ENCODE measurements around the gene CNBD2. TPM values are rescaled to one million over a fixed set of nuclear protein-coding genes. Genes with fewer than 3 reads are reported as not detected.

The CNBD2 gene
- polyA plus RNA-seq (2011; rRNA removed): 1.7 and 2.4 TPM in 2 replicates
- 0.52 and 1.5 TPM in 2 replicates for polyA minus RNA-seq (2011; rRNA and poly(A)+ RNA removed)

GRCh38 chr20:35967979-35968640, at the start of gene CNBD2:
CNBD2 (plus strand) TSS chr20:35968590; CDS start chr20:35968763, 173 bp downstream.
- Histone ChIP-seq H3K27me3 (ENCODE audit: control insufficient read depth, insufficient read depth, low read length) (no peaks in the 10 kb centered on the region; the same call in none of the 2 replicates), H3K36me3 (ENCODE audit: control insufficient read depth, insufficient read depth, low read length) (no peaks in the 10 kb centered on the region), H3K4me3 (ENCODE audit: low read depth, low read length) (no peak within 1 kb of the TSS)
- ChIA-PET POLR2A (no interaction called here), CTCF (interaction anchor here (1.0 to 4.9 kb wide), 5 partner anchors 8 to 27 kb away, joined by 3 to 28 read pairs (median 4); partner anchors contain the start of gene SCAND1)
- TF ChIP-seq CTCF (IDR thresholded peaks at IDR 0.05; ENCODE audit: insufficient read depth, low read depth, low read length): no peak
- no peak for DNase-seq (ENCODE audit: low read depth)

- Histone ChIP-seq H3K4me3 (ENCODE audit: low read depth, low read length) (no peak overlapping the region), H3K27me3 (ENCODE audit: control insufficient read depth, insufficient read depth, low read length) (no peaks in the 10 kb centered on the region), H3K36me3 (ENCODE audit: control insufficient read depth, insufficient read depth, low read length) (peaks cover 9% of the 10 kb centered on the region)
- no peak for DNase-seq (ENCODE audit: low read depth)
- no peak for TF ChIP-seq CTCF (IDR thresholded peaks at IDR 0.05; ENCODE audit: insufficient read depth, low read depth, low read length)
- ChIA-PET CTCF (interaction anchor here (0.8 to 1.0 kb wide), 2 partner anchors 13 to 201 kb away, joined by 3 read pairs; no protein-coding TSS in a partner anchor), POLR2A (no interaction called here)
These were observed 47.9 kb upstream of the CNBD2 start for GRCh38 chr20:35920523-35920922.

- ChIA-PET POLR2A (no interaction called here), CTCF (no interaction called here)
- TF ChIP-seq CTCF (IDR thresholded peaks at IDR 0.05; ENCODE audit: insufficient read depth, low read depth, low read length): no peak
- Histone ChIP-seq H3K27me3 (ENCODE audit: control insufficient read depth, insufficient read depth, low read length) (no peaks in the 10 kb centered on the region), H3K36me3 (ENCODE audit: control insufficient read depth, insufficient read depth, low read length) (peaks cover 9% of the 10 kb centered on the region), H3K4me3 (ENCODE audit: low read depth, low read length) (no peak overlapping the region)
- DNase-seq (ENCODE audit: low read depth): no peak
These were observed 39.1 kb upstream of the CNBD2 start for GRCh38 chr20:35929301-35929700.

GRCh38 chr20:35934050-35934449, 34.3 kb upstream of the CNBD2 start:
- Histone ChIP-seq H3K36me3 (ENCODE audit: control insufficient read depth, insufficient read depth, low read length) (peaks cover 8% of the 10 kb centered on the region), H3K4me3 (ENCODE audit: low read depth, low read length) (no peak overlapping the region), H3K27me3 (ENCODE audit: control insufficient read depth, insufficient read depth, low read length) (no peaks in the 10 kb centered on the region)
- POLR2A ChIA-PET: no interaction called here
- CTCF ChIA-PET: interaction anchor here (0.8 to 2.2 kb wide), 2 partner anchors 14 to 20 kb away, joined by 3 to 8 read pairs; partner anchors contain the start of gene SCAND1
- DNase-seq (ENCODE audit: low read depth): no peak
- no peak for TF ChIP-seq CTCF (IDR thresholded peaks at IDR 0.05; ENCODE audit: insufficient read depth, low read depth, low read length)

GRCh38 chr20:35939264-35939663, 29.1 kb upstream of the CNBD2 start:
- CTCF ChIA-PET: interaction anchor here (1.2 kb wide), 1 partner anchor 11 kb away, joined by 3 read pairs; no protein-coding TSS in a partner anchor
- DNase-seq (ENCODE audit: low read depth): no peak

More at GRCh38 chr20:35939264-35939663, 29.1 kb upstream of the CNBD2 start:
- H3K4me3 ChIP-seq (ENCODE audit: low read depth, low read length): no peak overlapping the region
- POLR2A ChIA-PET: no interaction called here
- no peaks in the 10 kb centered on the region for H3K27me3 ChIP-seq (ENCODE audit: control insufficient read depth, insufficient read depth, low read length)
- TF ChIP-seq CTCF (IDR thresholded peaks at IDR 0.05; ENCODE audit: insufficient read depth, low read depth, low read length): no peak
- H3K36me3 ChIP-seq (ENCODE audit: control insufficient read depth, insufficient read depth, low read length): peaks cover 9% of the 10 kb centered on the region

All from BJ (cell line).